Measurements from ENCODE around the gene CLCN2. TPM values are rescaled to one million over a fixed set of nuclear protein-coding genes. Genes with fewer than 3 reads are reported as not detected.
"Not testable (repeated sequence)": the region's sequence is repeated elsewhere in the genome, so short reads cannot be mapped to it uniquely, and the experiment has no call there.

Gene CLCN2
- total RNA-seq, 2 donors from 2014 or later, result 6.5 to 10.5 TPM

DNA sequence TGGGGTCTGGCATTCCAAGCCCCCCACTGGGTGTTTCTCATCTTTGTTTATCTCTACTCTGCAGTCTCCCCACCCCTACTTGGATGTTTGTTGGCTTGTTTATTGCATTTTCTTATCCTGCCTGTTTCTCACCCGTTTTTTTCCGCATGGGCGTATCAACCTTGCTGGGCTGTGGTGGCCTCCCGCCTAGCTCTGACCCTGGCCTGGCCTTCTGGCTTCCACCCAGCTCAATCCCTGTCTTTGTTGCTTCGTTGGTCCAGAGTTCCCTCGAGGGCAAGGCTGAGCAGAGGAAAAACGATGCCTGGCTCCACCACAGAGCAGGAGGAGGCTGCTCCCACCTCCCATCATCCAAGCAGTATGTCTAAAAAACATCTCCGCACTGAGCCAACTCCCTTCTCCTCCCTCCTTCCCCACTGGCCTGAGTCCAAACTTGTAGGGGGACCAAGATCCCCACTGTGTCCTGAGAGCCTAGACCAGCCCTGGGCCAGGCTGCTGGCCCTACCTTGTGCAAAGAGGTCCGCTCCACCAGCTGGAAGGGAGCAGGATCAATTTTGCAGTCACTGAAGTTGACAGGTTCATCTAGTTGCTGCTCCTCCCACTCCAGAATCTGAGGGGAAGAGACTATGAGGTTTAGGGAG is 9.8 kb downstream of the CLCN2 start:
- Mint-ChIP-seq H3K4me3 (no peak overlapping the region), H3K4me1 (ENCODE audit: low read depth in 2 of 2) (peaks cover 0 to 12% of the 10 kb centered on the region in 2 donors), H3K27me3 (no peaks in the 10 kb centered on the region), H3K9me3 (no peaks in the 10 kb centered on the region), H3K36me3 (no peaks in the 10 kb centered on the region), H3K27ac (peak overlapping the region in 1 of 2 donors; percentile 36)
- no peak for ATAC-seq
- no peak for DNase-seq (ENCODE audit: low spot score)

DNA sequence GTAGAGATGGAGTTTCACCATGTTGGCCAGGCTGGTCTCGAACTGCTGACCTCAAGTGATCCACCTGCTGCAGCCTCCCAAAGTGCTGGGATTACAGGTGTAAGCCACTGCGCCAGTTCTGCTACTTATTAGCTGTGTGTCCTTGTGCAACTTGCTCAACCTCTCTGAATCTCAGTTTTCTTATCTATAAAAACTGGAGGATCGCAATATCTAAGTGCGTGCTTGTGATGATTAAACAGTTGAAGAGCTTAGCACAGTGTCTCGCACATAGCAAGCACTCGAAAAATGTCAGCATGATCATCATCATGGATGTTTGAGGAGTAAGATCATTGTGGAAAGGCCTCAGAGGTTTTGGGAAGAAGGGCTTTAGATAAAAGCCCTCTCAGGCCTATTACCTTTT is 10.8 kb downstream of the CLCN2 start:
- Mint-ChIP-seq H3K36me3 (no peaks in the 10 kb centered on the region), H3K27me3 (no peaks in the 10 kb centered on the region), H3K4me3 (no peak overlapping the region), H3K9me3 (no peaks in the 10 kb centered on the region), H3K27ac (no peak overlapping the region), H3K4me1 (ENCODE audit: low read depth in 2 of 2) (peaks cover 0 to 12% of the 10 kb centered on the region in 2 donors)
- DNase-seq (ENCODE audit: low spot score), result no peak
- no peak for ATAC-seq

DNA sequence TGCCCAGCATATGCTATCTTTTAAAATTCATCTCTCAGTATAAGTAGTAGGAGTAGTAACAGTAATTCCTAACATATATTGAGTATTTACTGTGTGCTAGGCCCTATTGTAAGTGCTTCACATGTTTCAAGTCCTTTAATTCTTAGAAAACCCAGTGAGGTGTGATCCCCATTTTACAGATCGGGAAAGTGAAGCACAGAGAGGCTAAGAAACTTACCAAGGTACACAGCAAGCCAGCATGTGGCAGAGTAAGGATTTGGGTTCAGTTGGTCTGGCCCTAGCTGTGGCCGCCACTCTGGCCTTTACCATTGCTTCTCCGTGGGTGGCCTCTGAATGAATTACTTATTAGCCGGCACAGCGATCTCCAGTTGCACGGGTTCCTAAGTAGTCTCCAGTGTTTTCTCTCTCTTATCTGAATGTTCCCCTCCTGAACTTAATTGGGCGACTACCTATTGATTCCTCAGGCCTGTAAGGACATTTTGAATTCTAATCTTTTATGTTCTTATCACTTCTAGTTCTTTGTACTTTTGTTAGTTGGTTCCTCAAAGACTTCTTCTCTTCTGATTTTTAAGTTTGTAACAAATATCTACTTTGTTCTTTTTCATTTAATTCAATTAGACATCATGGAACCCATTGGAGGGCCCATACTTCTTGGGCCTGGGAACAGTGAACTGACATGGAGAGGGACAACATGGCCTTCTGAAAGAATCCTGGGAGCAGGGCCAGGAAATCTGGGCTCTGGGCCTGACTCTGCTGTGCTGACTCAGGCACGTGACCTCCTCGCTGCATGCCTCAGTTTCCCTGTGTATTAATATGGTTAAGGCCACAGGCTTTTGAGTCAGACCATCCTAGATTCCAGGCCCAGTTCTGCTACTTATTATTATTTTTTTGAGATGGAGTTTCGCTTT is 11.6 kb downstream of the CLCN2 start:
- no peaks in the 10 kb centered on the region for H3K27me3 Mint-ChIP-seq
- H3K4me3 Mint-ChIP-seq, result no peak overlapping the region
- no peak for ATAC-seq
- DNase-seq (ENCODE audit: low spot score), result no peak
- no peaks in the 10 kb centered on the region for H3K9me3 Mint-ChIP-seq
- H3K27ac Mint-ChIP-seq, result no peak overlapping the region
- H3K4me1 Mint-ChIP-seq (ENCODE audit: low read depth in 2 of 2), result peaks cover 0 to 12% of the 10 kb centered on the region in 2 donors
- no peaks in the 10 kb centered on the region for H3K36me3 Mint-ChIP-seq

DNA sequence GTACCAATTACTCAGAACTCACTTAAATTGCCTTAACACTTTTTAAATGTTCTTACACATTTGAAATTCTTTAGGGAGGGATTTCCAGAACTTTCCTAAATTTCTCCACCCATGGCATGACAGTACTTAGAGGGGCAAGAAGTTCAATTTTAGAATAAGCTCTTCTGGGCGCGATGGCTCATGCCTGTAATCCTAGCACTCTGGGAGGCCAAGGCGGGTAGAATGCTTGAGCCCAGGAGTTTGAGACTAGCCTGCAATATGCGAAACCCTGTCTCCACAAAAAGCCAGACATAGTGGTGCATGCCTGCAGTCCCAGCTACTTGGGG is 13.4 kb downstream of the CLCN2 start:
- Mint-ChIP-seq H3K4me1 (ENCODE audit: low read depth in 2 of 2) (peaks cover 0 to 8% of the 10 kb centered on the region in 2 donors), H3K27me3 (no peaks in the 10 kb centered on the region), H3K27ac (no peak overlapping the region), H3K36me3 (no peaks in the 10 kb centered on the region), H3K4me3 (no peak overlapping the region), H3K9me3 (no peaks in the 10 kb centered on the region)
- no peak for ATAC-seq
- no peak for DNase-seq (ENCODE audit: low spot score)

DNA sequence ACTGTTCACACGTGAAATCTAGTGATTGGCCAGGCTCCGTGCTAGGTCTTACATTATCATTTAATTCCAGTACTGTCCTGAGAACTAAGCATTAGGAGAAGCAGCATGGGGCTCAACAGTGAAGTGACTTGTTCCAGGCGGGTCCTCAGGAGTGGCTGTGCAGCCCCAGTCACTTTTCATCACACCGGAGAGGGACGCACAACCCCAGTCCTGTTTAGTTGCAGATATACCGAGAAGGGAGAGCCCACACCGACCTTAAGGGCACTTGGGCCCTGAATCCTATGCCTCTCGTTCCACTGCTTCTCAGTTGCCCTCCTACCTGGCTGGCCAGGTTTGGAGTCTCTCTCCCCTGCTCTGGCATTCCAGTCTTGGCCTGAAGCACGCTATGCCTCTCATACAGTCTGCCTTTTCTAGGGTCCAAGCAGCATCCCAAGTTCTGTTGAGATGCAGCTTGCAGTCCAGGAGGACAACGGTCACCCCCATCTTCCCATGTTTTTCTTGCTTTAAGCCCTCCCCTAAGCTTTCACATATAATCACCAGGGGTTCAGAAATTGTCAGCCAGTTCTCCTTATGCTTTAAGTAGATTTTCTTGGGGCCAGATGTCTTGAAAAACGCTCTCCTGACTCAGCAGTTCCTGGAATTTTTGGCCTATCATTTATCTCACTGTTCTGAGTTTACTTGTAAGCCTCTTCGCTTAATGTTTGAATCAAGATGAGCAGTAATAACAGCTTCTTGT is 13.9 kb downstream of the CLCN2 start:
- Mint-ChIP-seq H3K36me3 (no peaks in the 10 kb centered on the region), H3K4me3 (no peak overlapping the region), H3K4me1 (ENCODE audit: low read depth in 2 of 2) (peaks cover 0 to 8% of the 10 kb centered on the region in 2 donors), H3K27me3 (no peaks in the 10 kb centered on the region), H3K27ac (no peak overlapping the region), H3K9me3 (no peaks in the 10 kb centered on the region)
- DNase-seq (ENCODE audit: low spot score) (no peak), ATAC-seq (no peak)

DNA sequence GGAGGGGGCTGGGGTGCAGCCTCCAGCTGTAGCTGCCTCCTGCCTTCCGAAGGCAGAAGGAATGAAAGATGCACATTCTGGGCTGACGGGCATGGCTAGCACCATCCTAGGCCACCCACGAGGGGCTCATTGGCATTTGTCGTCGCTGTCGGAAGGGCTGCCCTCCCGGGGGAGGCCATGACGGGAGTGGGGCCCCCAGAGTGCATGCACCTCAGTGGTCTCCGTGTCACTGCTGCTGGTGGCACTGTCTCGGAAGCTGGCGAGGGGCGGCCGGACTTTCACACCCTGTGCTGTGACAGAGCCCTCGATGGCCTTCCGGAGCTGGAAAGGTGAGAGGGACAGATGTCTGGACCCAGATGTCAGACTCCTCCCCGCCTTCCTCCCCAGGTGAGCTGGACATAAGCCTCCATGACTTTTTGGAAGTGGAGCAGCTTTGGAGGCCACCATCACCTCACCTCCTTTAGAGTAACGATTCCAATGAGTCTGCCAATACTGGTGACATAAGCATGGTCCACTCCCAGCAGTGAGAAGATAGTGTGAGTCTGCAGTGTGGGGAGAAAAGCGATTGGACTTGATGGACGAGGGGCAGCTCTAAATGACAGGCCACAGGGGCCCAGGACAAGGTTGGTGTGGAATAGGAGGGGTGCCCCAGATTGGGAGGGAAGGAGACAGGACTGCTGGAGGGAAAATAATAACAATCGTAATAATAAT is 14.8 kb downstream of the CLCN2 start:
- no peak overlapping the region for H3K27ac Mint-ChIP-seq
- H3K9me3 Mint-ChIP-seq, result no peaks in the 10 kb centered on the region
- no peak for DNase-seq (ENCODE audit: low spot score)

DNA sequence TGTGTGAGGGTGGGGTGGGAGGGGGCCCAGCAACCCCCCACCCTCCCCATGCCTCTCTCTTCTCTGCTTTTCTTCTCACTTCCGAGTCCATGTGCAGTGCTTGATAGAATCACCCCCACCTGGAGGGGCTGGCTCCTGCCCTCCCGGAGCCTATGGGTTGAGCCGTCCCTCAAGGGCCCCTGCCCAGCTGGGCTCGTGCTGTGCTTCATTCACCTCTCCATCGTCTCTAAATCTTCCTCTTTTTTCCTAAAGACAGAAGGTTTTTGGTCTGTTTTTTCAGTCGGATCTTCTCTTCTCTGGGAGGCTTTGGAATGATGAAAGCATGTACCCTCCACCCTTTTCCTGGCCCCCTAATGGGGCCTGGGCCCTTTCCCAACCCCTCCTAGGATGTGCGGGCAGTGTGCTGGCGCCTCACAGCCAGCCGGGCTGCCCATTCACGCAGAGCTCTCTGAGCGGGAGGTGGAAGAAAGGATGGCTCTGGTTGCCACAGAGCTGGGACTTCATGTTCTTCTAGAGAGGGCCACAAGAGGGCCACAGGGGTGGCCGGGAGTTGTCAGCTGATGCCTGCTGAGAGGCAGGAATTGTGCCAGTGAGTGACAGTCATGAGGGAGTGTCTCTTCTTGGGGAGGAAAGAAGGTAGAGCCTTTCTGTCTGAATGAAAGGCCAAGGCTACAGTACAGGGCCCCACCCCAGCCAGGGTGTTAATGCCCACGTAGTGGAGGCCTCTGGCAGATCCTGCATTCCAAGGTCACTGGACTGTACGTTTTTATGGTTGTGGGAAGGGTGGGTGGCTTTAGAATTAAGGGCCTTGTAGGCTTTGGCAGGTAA is 15.9 kb downstream of the CLCN2 start:
- ATAC-seq (peak in 1 of 2 donors; percentile 41), DNase-seq (ENCODE audit: low spot score) (no peak)
- no peaks in the 10 kb centered on the region for H3K36me3 Mint-ChIP-seq
- H3K4me1 Mint-ChIP-seq (ENCODE audit: low read depth in 2 of 2), result peaks cover 7% of the 10 kb centered on the region in 2 donors
- H3K27ac Mint-ChIP-seq, result no peak overlapping the region
- no peak overlapping the region for H3K4me3 Mint-ChIP-seq
- no peaks in the 10 kb centered on the region for H3K27me3 Mint-ChIP-seq
- no peaks in the 10 kb centered on the region for H3K9me3 Mint-ChIP-seq

More for the DNA sequence above, 14.8 kb downstream of the CLCN2 start:
- no peaks in the 10 kb centered on the region for H3K27me3 Mint-ChIP-seq
- peaks cover 0 to 5% of the 10 kb centered on the region in 2 donors for H3K4me1 Mint-ChIP-seq (ENCODE audit: low read depth in 2 of 2)
- no peak for ATAC-seq
- H3K4me3 Mint-ChIP-seq, result no peak overlapping the region
- no peaks in the 10 kb centered on the region for H3K36me3 Mint-ChIP-seq

DNA sequence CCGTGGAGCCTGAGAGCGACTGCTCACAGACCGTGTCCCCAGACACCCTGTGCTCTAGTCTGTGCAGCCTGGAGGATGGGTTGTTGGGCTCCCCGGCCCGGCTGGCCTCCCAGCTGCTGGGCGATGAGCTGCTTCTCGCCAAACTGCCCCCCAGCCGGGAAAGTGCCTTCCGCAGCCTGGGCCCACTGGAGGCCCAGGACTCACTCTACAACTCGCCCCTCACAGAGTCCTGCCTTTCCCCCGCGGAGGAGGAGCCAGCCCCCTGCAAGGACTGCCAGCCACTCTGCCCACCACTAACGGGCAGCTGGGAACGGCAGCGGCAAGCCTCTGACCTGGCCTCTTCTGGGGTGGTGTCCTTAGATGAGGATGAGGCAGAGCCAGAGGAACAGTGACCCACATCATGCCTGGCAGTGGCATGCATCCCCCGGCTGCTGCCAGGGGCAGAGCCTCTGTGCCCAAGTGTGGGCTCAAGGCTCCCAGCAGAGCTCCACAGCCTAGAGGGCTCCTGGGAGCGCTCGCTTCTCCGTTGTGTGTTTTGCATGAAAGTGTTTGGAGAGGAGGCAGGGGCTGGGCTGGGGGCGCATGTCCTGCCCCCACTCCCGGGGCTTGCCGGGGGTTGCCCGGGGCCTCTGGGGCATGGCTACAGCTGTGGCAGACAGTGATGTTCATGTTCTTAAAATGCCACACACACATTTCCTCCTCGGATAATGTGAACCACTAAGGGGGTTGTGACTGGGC is 16.7 kb downstream of the CLCN2 start:
- Mint-ChIP-seq H3K4me3 (no peak overlapping the region), H3K4me1 (ENCODE audit: low read depth in 2 of 2) (peaks cover 7 to 8% of the 10 kb centered on the region in 2 donors), H3K9me3 (no peaks in the 10 kb centered on the region), H3K27ac (no peak overlapping the region), H3K36me3 (no peaks in the 10 kb centered on the region), H3K27me3 (no peaks in the 10 kb centered on the region)
- ATAC-seq, result no peak
- no peak for DNase-seq (ENCODE audit: low spot score)

DNA sequence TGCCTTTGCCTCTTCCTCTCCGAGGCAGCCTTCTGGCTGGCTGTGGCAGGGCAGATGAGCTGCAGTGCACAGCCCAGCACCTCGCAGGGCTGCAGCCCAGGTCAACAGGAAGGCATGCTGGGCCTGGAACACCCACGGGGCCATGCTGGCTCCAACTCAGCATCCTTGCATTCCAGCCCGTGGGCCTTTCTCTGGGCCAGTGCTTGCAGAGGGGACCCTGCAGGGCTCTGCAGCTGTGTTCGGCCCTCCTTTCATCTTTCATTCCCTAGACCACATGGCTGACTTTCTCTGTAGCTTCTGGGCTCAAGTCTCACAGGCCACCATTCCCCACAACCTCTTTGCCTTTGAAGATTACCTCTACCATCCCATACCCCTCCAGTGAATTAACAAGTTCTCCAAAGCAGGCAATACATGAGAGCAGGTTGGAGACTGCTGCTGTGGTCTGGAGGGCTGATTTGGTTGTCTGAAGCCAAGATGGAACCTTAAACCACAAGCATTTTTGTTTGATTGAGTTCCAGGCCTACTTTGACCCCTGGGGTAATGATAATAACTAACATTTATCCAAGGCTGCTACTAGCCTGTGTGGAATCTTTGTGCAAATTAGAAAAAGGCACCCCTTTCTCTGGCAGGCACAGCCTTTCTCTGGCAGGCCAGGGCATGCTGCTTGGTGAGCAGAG is 18.1 kb downstream of the CLCN2 start:
- Mint-ChIP-seq H3K9me3 (no peaks in the 10 kb centered on the region), H3K4me3 (no peak overlapping the region), H3K27ac (no peak overlapping the region), H3K4me1 (ENCODE audit: low read depth in 2 of 2) (peaks cover 7 to 12% of the 10 kb centered on the region in 2 donors), H3K27me3 (no peaks in the 10 kb centered on the region), H3K36me3 (no peaks in the 10 kb centered on the region)
- ATAC-seq (no peak), DNase-seq (ENCODE audit: low spot score) (no peak)

DNA sequence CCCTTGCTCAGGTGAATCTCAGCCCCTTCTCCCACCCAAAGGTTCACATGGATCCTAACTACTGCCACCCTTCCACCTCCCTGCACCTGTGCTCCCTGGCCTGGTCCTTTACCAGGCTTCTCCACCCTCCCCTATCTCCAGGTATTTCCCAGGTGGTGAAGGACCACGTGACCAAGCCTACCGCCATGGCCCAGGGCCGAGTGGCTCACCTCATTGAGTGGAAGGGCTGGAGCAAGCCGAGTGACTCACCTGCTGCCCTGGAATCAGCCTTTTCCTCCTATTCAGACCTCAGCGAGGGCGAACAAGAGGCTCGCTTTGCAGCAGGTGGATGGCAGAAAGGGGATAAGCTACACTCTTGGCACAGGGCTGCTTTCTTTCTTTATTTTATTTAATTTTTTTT is 19.5 kb downstream of the CLCN2 start:
- H3K27ac Mint-ChIP-seq, result no peak overlapping the region
- no peaks in the 10 kb centered on the region for H3K27me3 Mint-ChIP-seq
- no peaks in the 10 kb centered on the region for H3K36me3 Mint-ChIP-seq

DNA sequence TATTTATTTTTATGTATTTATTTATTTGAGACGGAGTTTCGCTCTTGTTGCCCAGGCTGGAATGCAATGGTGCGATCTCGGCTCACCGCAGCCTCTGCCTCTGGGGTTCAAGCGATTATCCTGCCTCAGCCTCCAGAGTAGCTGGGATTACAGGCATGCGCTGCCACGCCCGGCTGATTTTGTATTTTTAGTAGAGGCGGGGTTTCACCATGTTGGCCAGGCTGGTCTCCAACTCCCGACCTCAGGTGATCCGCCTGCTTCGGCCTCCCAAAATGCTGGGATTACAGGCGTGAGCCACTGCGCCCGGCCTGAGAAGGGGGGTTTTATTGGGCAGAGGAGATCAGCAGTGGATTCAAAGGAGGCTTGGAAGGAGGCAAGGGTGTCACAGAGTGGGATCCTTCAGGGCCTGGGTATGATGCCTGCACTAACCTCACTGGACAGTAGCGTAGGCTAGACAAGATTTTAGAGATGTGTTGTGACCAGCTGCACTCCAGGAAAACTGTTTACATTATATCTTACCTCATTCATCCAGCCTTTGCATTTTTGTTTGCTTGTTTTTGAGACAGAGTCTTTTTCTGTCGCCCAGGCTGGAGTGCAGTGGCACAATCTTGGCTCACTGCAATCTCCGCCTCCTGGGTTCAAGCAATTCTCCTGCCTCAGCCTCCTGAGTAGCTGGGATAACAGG is 21.8 kb downstream of the CLCN2 start:
- H3K4me3 Mint-ChIP-seq; H3K9me3 Mint-ChIP-seq; H3K27ac Mint-ChIP-seq; H3K36me3 Mint-ChIP-seq; ATAC-seq; DNase-seq (ENCODE audit: low spot score); H3K27me3 Mint-ChIP-seq: not testable (repeated sequence)
- peaks cover 32 to 34% of the 10 kb centered on the region in 2 donors for H3K4me1 Mint-ChIP-seq (ENCODE audit: low read depth in 2 of 2)

More for the DNA sequence above, 19.5 kb downstream of the CLCN2 start:
- Mint-ChIP-seq H3K4me3 (no peak overlapping the region), H3K4me1 (ENCODE audit: low read depth in 2 of 2) (peaks cover 19 to 20% of the 10 kb centered on the region in 2 donors), H3K9me3 (no peaks in the 10 kb centered on the region)
- ATAC-seq (no peak), DNase-seq (ENCODE audit: low spot score) (no peak)
